Endothelial cell (in vitro differentiated cells): ENCODE data around the gene COL4A3. TPM values are rescaled to one million over a fixed set of nuclear protein-coding genes. Genes with fewer than 3 reads are reported as not detected.
"Not testable (repeated sequence)": the region's sequence is repeated elsewhere in the genome, so short reads cannot be mapped to it uniquely, and the experiment has no call there.

Experiments used
- DNase-seq: peaks from one replicate; pipeline ENCODE4 v3.0.0; 2021; ENCODE audit warnings: low spot score
- H3K27ac Mint-ChIP-seq: one replicate; pipeline ENCODE4 v1.8.0; 2021; ENCODE audit warnings: mixed read lengths, inconsistent platforms; ENCODE audit not compliant: unreplicated experiment
- H3K27me3 Mint-ChIP-seq: one replicate; pipeline ENCODE4 v1.8.0; 2021; ENCODE audit warnings: mild to moderate bottlenecking, moderate library complexity, mixed read lengths, inconsistent platforms; ENCODE audit not compliant: unreplicated experiment
- H3K36me3 Mint-ChIP-seq: one replicate; pipeline ENCODE4 v1.8.0; 2021; ENCODE audit warnings: mild to moderate bottlenecking, low read depth, mixed read lengths, inconsistent platforms; ENCODE audit not compliant: unreplicated experiment
- H3K4me1 Mint-ChIP-seq: one replicate; pipeline ENCODE4 v1.8.0; 2021; ENCODE audit warnings: mild to moderate bottlenecking, mixed read lengths, inconsistent platforms; ENCODE audit not compliant: unreplicated experiment
- H3K4me3 Mint-ChIP-seq: one replicate; pipeline ENCODE4 v1.8.0; 2021; ENCODE audit warnings: mild to moderate bottlenecking, mixed read lengths, inconsistent platforms; ENCODE audit not compliant: unreplicated experiment
- H3K9me3 Mint-ChIP-seq: one replicate; pipeline ENCODE4 v1.8.0; 2021; ENCODE audit warnings: mixed read lengths, inconsistent platforms; ENCODE audit not compliant: unreplicated experiment
- CTCF ChIP-seq: fragments of 200-600 bp; sonication (generic); IDR thresholded peaks from one replicate; pipeline ENCODE4 v1.5.0; 2021; ENCODE audit warnings: antibody characterized with exemption; ENCODE audit not compliant: unreplicated experiment
- total RNA-seq: library from RNA; stranded (reverse); fragmentation: NEBNext Ultra II Directional; extraction: Animal tissue kit (Norgen Biotek cat#: 25700); gene quantifications from one replicate; pipeline ENCODE4 v1.2.1, GENCODE V29; 2021; ENCODE audit not compliant: unreplicated experiment

The COL4A3 gene
- total RNA-seq, 1 donor from 2014 or later: not detected

- peak overlapping the region; percentile 61 for H3K4me3 Mint-ChIP-seq
- H3K27me3 Mint-ChIP-seq: peaks cover 17% of the 10 kb centered on the region
- H3K9me3 Mint-ChIP-seq: no peaks in the 10 kb centered on the region
- no peak overlapping the region for H3K27ac Mint-ChIP-seq
- H3K36me3 Mint-ChIP-seq: no peaks in the 10 kb centered on the region
- no peak for TF ChIP-seq CTCF
- peak; percentile 9 for DNase-seq
- peaks cover 6% of the 10 kb centered on the region for H3K4me1 Mint-ChIP-seq
Observed at GRCh38 chr2:227164763-227165291, 403 bp downstream of the COL4A3 start.

- H3K27ac Mint-ChIP-seq, H3K27me3 Mint-ChIP-seq, H3K4me3 Mint-ChIP-seq, H3K4me1 Mint-ChIP-seq, H3K36me3 Mint-ChIP-seq, H3K9me3 Mint-ChIP-seq, DNase-seq: not testable (repeated sequence)
Observed at GRCh38 chr2:227171779-227172178, 7.4 kb downstream of the COL4A3 start.

GRCh38 chr2:227177592-227178336 is 13.3 kb downstream of the COL4A3 start:
- TF ChIP-seq CTCF: no peak
- Mint-ChIP-seq H3K4me1 (no peaks in the 10 kb centered on the region), H3K4me3 (no peak overlapping the region)

GRCh38 chr2:227179988-227180685 is 15.7 kb downstream of the COL4A3 start:
- no peak overlapping the region for H3K27ac Mint-ChIP-seq
- no peak for TF ChIP-seq CTCF

More at GRCh38 chr2:227177592-227178336, 13.3 kb downstream of the COL4A3 start:
- Mint-ChIP-seq H3K27me3 (no peaks in the 10 kb centered on the region), H3K27ac (no peak overlapping the region), H3K9me3 (no peaks in the 10 kb centered on the region), H3K36me3 (no peaks in the 10 kb centered on the region)
- no peak for DNase-seq

GRCh38 chr2:227180770-227181169 is 16.3 kb downstream of the COL4A3 start:
- Mint-ChIP-seq H3K27me3 (no peaks in the 10 kb centered on the region), H3K4me1 (no peaks in the 10 kb centered on the region), H3K27ac (no peak overlapping the region), H3K36me3 (no peaks in the 10 kb centered on the region), H3K4me3 (no peak overlapping the region), H3K9me3 (no peaks in the 10 kb centered on the region)
- no peak for TF ChIP-seq CTCF
- no peak for DNase-seq

More at GRCh38 chr2:227179988-227180685, 15.7 kb downstream of the COL4A3 start:
- H3K4me3 Mint-ChIP-seq: no peak overlapping the region
- H3K9me3 Mint-ChIP-seq: no peaks in the 10 kb centered on the region
- H3K27me3 Mint-ChIP-seq: no peaks in the 10 kb centered on the region
- DNase-seq: no peak
- H3K4me1 Mint-ChIP-seq: no peaks in the 10 kb centered on the region
- H3K36me3 Mint-ChIP-seq: no peaks in the 10 kb centered on the region
